Lung (tissue), 12 donors: ENCODE data around the gene INPP5E. TPM values are rescaled to one million over a fixed set of nuclear protein-coding genes. Genes with fewer than 3 reads are reported as not detected.

Experiments
- ATAC-seq: fragments of 200-7000 bp; cut with Tn5 transposase; one replicate; pipeline ENCODE4 v1.9.1; 2020; ENCODE audit warnings: moderate number of reproducible peaks; ENCODE audit not compliant: insufficient read depth, low FRiP score
- DNase-seq, 3 donors: peaks; one replicate each; pipeline ENCODE4 v3.0.0-alpha.2; 2013 to 2017
- H3K27ac ChIP-seq, 2 donors: one replicate each; pipeline ENCODE4 v1.5.1; 2013; ENCODE audit warnings: mild to moderate bottlenecking in 2 of 2, moderate library complexity in 2 of 2, control low read depth in 1 of 2, inconsistent platforms in 1 of 2, low read depth in 1 of 2, low read length in 1 of 2
- H3K27me3 ChIP-seq, 3 donors: one replicate each; pipeline ENCODE4 v1.5.1; 2013; ENCODE audit warnings: low read length in 2 of 3; ENCODE audit not compliant: control insufficient read depth in 3 of 3, insufficient read depth in 3 of 3
- H3K36me3 ChIP-seq, 4 donors: one replicate each; pipeline ENCODE4 v1.5.1; 2013; ENCODE audit warnings: low read length in 4 of 4, mild to moderate bottlenecking in 1 of 4, moderate library complexity in 1 of 4; ENCODE audit not compliant: control insufficient read depth in 4 of 4, insufficient read depth in 4 of 4
- H3K4me1 ChIP-seq, 5 donors: one replicate each; pipeline ENCODE4 v1.5.1; 2013; ENCODE audit warnings: low read length in 5 of 5, mild to moderate bottlenecking in 2 of 5, moderate library complexity in 1 of 5; ENCODE audit not compliant: control insufficient read depth in 5 of 5, insufficient read depth in 5 of 5
- H3K4me3 ChIP-seq: one replicate; pipeline ENCODE4 v1.5.1; 2013; ENCODE audit warnings: mild to moderate bottlenecking, control low read depth, moderate library complexity
- H3K9ac ChIP-seq, 2 donors: one replicate each; pipeline ENCODE4 v1.5.1; 2013; ENCODE audit warnings: low read length in 2 of 2, control low read depth in 1 of 2; ENCODE audit not compliant: insufficient read depth in 1 of 2
- H3K9me3 ChIP-seq, 4 donors: one replicate each; pipeline ENCODE4 v1.5.1; 2013; ENCODE audit warnings: low read length in 3 of 4, mild to moderate bottlenecking in 1 of 4, moderate library complexity in 1 of 4; ENCODE audit not compliant: control insufficient read depth in 4 of 4, insufficient read depth in 3 of 4
- CTCF ChIP-seq: IDR thresholded peaks from 2 replicates; pipeline ENCODE4 v1.5.1; 2012; ENCODE audit warnings: mild to moderate bottlenecking; ENCODE audit errors: control extremely low read depth, extremely low read depth
- WGBS, 2 donors: extraction: QIAGEN DNeasy Blood & Tissue Kit; methylation state at CpG; one replicate each; pipeline ENCODE4 v1.1.7; 2013; 5-methylcytosine and 5-hydroxymethylcytosine counted together
- polyA plus RNA-seq, 2 donors: library from polyadenylated mRNA; stranded (reverse); fragments of 200-250 nt; gene quantifications; one replicate each; pipeline ENCODE4 v1.2.1, GENCODE V29; 2013
- total RNA-seq, 2 donors: library from RNA; depleted of rRNA in 1 of 2; stranded (reverse); fragments of >200 nt in 1 of 2; gene quantifications; one replicate each; pipeline ENCODE4 v1.2.1, GENCODE V29; 2014 to 2021
- donor health status: control.
- donor health status: control.
- donor health status: Bipolar disorder and iron deficiency.
- donor health status: healthy.
- donor health status: DM: yes; HTN: yes; CAD: no.

INPP5E gene
- total and polyA plus RNA-seq, 4 donors, result 7.2 to 18.4 (median 8.6) TPM

GRCh38 chr9:136487672-136488071 lies 48.0 kb upstream of the INPP5E start:
- TF ChIP-seq CTCF, result no peak
- no peaks in the 10 kb centered on the region for H3K27me3 ChIP-seq
- H3K27ac ChIP-seq, result no peak overlapping the region
- H3K9ac ChIP-seq, result no peak overlapping the region
- no peaks in the 10 kb centered on the region for H3K9me3 ChIP-seq
- no peak overlapping the region for H3K4me3 ChIP-seq
- no peak for DNase-seq
- 91 to 93% methylated on average over 7 of the region's 7 CpGs for WGBS, 2 donors
- ATAC-seq, result no peak
- H3K4me1 ChIP-seq, result peaks cover 0 to 13% (median 2%) of the 10 kb centered on the region in 5 donors
- H3K36me3 ChIP-seq, result no peaks in the 10 kb centered on the region

GRCh38 chr9:136486823-136487620 lies 47.4 kb upstream of the INPP5E start:
- Histone ChIP-seq H3K27me3 (no peaks in the 10 kb centered on the region), H3K27ac (no peak overlapping the region), H3K9ac (no peak overlapping the region), H3K9me3 (no peaks in the 10 kb centered on the region), H3K4me1 (peaks cover 0 to 14% (median 2%) of the 10 kb centered on the region in 5 donors), H3K36me3 (no peaks in the 10 kb centered on the region), H3K4me3 (no peak overlapping the region)
- 89 to 92% methylated on average over 18 of the region's 18 CpGs for WGBS, 2 donors
- no peak for TF ChIP-seq CTCF
- DNase-seq, result no peak
- no peak for ATAC-seq

GRCh38 chr9:136486131-136486530 lies 46.5 kb upstream of the INPP5E start:
- no peak for TF ChIP-seq CTCF
- DNase-seq, result no peak

More at GRCh38 chr9:136486131-136486530, 46.5 kb upstream of the INPP5E start:
- Histone ChIP-seq H3K27me3 (no peaks in the 10 kb centered on the region), H3K36me3 (no peaks in the 10 kb centered on the region), H3K4me1 (peaks cover 0 to 20% (median 9%) of the 10 kb centered on the region in 5 donors), H3K9ac (no peak overlapping the region), H3K27ac (no peak overlapping the region), H3K9me3 (no peaks in the 10 kb centered on the region), H3K4me3 (no peak overlapping the region)
- 96% methylated on average over 7 of the region's 7 CpGs for WGBS, 2 donors
- no peak for ATAC-seq
